NCI-H2107 treated with DMSO at 0.1 percent for 48 hours (cell line): ENCODE data around the gene TMPRSS9.
A peak's percentile ranks its signal among the peaks of the same experiment; 100 is the strongest.

ENCODE experiments used
- DNase-seq: peaks from one replicate; lab custom pipeline; 2025; ENCODE audit not compliant: unreplicated experiment; lab: John Stamatoyannopoulos, UW

TMPRSS9 gene

GRCh38 chr19:2358548-2359173 lies 1.4 kb upstream of the TMPRSS9 start:
- no peak for DNase-seq

- DNase-seq, result no peak
Measured at GRCh38 chr19:2360833-2361232, 768 bp downstream of the TMPRSS9 start.

- no peak for DNase-seq
Measured at GRCh38 chr19:2361246-2362045, 1.4 kb downstream of the TMPRSS9 start.

- DNase-seq, result no peak
Measured at GRCh38 chr19:2362046-2362969, 2.2 kb downstream of the TMPRSS9 start.

GRCh38 chr19:2362970-2363300 lies 2.9 kb downstream of the TMPRSS9 start:
- no peak for DNase-seq

- DNase-seq, result no peak
Measured at GRCh38 chr19:2363419-2363818, 3.4 kb downstream of the TMPRSS9 start.

GRCh38 chr19:2365201-2365970 lies 5.3 kb downstream of the TMPRSS9 start:
- no peak for DNase-seq

GRCh38 chr19:2371656-2372055 lies 11.6 kb downstream of the TMPRSS9 start:
- DNase-seq, result no peak

GRCh38 chr19:2372076-2372612 lies 12.1 kb downstream of the TMPRSS9 start:
- no peak for DNase-seq

- DNase-seq, result no peak
Measured at GRCh38 chr19:2374808-2375207, 14.7 kb downstream of the TMPRSS9 start.

- no peak for DNase-seq
Measured at GRCh38 chr19:2375353-2376121, 15.5 kb downstream of the TMPRSS9 start.

GRCh38 chr19:2376784-2377519 lies 16.9 kb downstream of the TMPRSS9 start:
- peak; percentile 11 for DNase-seq

- no peak for DNase-seq
Measured at GRCh38 chr19:2380567-2380966, 20.5 kb downstream of the TMPRSS9 start.

GRCh38 chr19:2381148-2381820 lies 21.2 kb downstream of the TMPRSS9 start:
- no peak for DNase-seq

- no peak for DNase-seq
Measured at GRCh38 chr19:2382530-2383222, 22.6 kb downstream of the TMPRSS9 start.

GRCh38 chr19:2385053-2385721 lies 25.1 kb downstream of the TMPRSS9 start:
- peak; percentile 51 for DNase-seq
